ENCODE results near the gene ZRANB2.

- TF ChIP-seq CTCF (IDR thresholded peaks at IDR 0.05) = no peak
- no peak for TF ChIP-seq EZH2 (IDR thresholded peaks at IDR 0.05; ENCODE audit: borderline replicate concordance, insufficient read depth, low read depth, low read length, poor library complexity, severe bottlenecking)
Observed at GRCh38 chr1:71094913-71095312, 14.1 kb upstream of the ZRANB2 start.

Data from B cell (primary cell).